HUES48 (cell line): Measurements from ENCODE around the gene ZNF639.

Experiments
- H3K27ac ChIP-seq: one replicate; pipeline ENCODE4 v1.7.0; 2013; ENCODE audit warnings: low read depth, low read length, inconsistent platforms
- H3K27me3 ChIP-seq: 2 replicates; pipeline ENCODE4 v1.6.1; 2013; ENCODE audit warnings: mild to moderate bottlenecking, low read length; ENCODE audit not compliant: control insufficient read depth, insufficient read depth
- H3K36me3 ChIP-seq: 2 replicates; pipeline ENCODE4 v1.6.1; 2013; ENCODE audit warnings: low read length; ENCODE audit not compliant: control insufficient read depth, insufficient read depth
- H3K4me1 ChIP-seq: 2 replicates; pipeline ENCODE4 v1.6.1; 2013; ENCODE audit warnings: mild to moderate bottlenecking, low read length; ENCODE audit not compliant: control insufficient read depth, insufficient read depth
- H3K4me3 ChIP-seq: 2 replicates; pipeline ENCODE4 v1.5.1; 2013; ENCODE audit warnings: mild to moderate bottlenecking, low read depth, low read length
- H3K9ac ChIP-seq: 2 replicates; pipeline ENCODE4 v1.6.1; 2013; ENCODE audit warnings: mild to moderate bottlenecking, low read depth, low read length, moderate library complexity
- H3K9me3 ChIP-seq: 2 replicates; pipeline ENCODE4 v1.6.1; 2013; ENCODE audit warnings: low read length; ENCODE audit not compliant: control insufficient read depth, insufficient read depth

ZNF639 gene

GRCh38 chr3:179355996-179356395 is 33.2 kb downstream of the ZNF639 start:
- H3K36me3 ChIP-seq: peaks cover 76% of the 10 kb centered on the region
- H3K27ac ChIP-seq: no peak overlapping the region
- H3K27me3 ChIP-seq: no peaks in the 10 kb centered on the region

GRCh38 chr3:179363332-179363731 is 40.5 kb downstream of the ZNF639 start:
- no peaks in the 10 kb centered on the region for H3K4me1 ChIP-seq
- H3K27me3 ChIP-seq: no peaks in the 10 kb centered on the region
- no peak overlapping the region for H3K4me3 ChIP-seq
- H3K9me3 ChIP-seq: no peaks in the 10 kb centered on the region
- H3K9ac ChIP-seq: no peak overlapping the region
- peaks cover 83% of the 10 kb centered on the region for H3K36me3 ChIP-seq
- H3K27ac ChIP-seq: no peak overlapping the region

More at GRCh38 chr3:179355996-179356395, 33.2 kb downstream of the ZNF639 start:
- Histone ChIP-seq H3K4me3 (no peak overlapping the region), H3K4me1 (no peaks in the 10 kb centered on the region), H3K9ac (no peak overlapping the region), H3K9me3 (no peaks in the 10 kb centered on the region)

GRCh38 chr3:179369621-179370020 is 46.8 kb downstream of the ZNF639 start:
- Histone ChIP-seq H3K27me3 (no peaks in the 10 kb centered on the region), H3K4me1 (no peaks in the 10 kb centered on the region), H3K9ac (no peak overlapping the region), H3K36me3 (peaks cover 49% of the 10 kb centered on the region), H3K9me3 (no peaks in the 10 kb centered on the region), H3K4me3 (no peak overlapping the region), H3K27ac (no peak overlapping the region)

- H3K9ac ChIP-seq: no peak overlapping the region
- H3K9me3 ChIP-seq: no peaks in the 10 kb centered on the region
- peaks cover 45% of the 10 kb centered on the region for H3K36me3 ChIP-seq
- H3K27ac ChIP-seq: no peak overlapping the region
- no peak overlapping the region for H3K4me3 ChIP-seq
- no peaks in the 10 kb centered on the region for H3K4me1 ChIP-seq
- no peaks in the 10 kb centered on the region for H3K27me3 ChIP-seq
Measured at GRCh38 chr3:179373938-179374337, 51.1 kb downstream of the ZNF639 start.

- H3K27ac ChIP-seq: no peak overlapping the region
- peaks cover 47% of the 10 kb centered on the region for H3K36me3 ChIP-seq
Measured at GRCh38 chr3:179375091-179375999, 52.5 kb downstream of the ZNF639 start.

GRCh38 chr3:179376474-179376873 is 53.6 kb downstream of the ZNF639 start:
- no peaks in the 10 kb centered on the region for H3K9me3 ChIP-seq
- H3K4me3 ChIP-seq: no peak overlapping the region
- H3K4me1 ChIP-seq: no peaks in the 10 kb centered on the region
- H3K36me3 ChIP-seq: peaks cover 58% of the 10 kb centered on the region
- H3K9ac ChIP-seq: no peak overlapping the region
- no peaks in the 10 kb centered on the region for H3K27me3 ChIP-seq
- no peak overlapping the region for H3K27ac ChIP-seq

More at GRCh38 chr3:179375091-179375999, 52.5 kb downstream of the ZNF639 start:
- no peak overlapping the region for H3K9ac ChIP-seq
- no peak overlapping the region for H3K4me3 ChIP-seq
- H3K9me3 ChIP-seq: no peaks in the 10 kb centered on the region
- no peaks in the 10 kb centered on the region for H3K27me3 ChIP-seq
- H3K4me1 ChIP-seq: no peaks in the 10 kb centered on the region
